Measurements from ENCODE around the gene SV2B.

The SV2B gene

DNA sequence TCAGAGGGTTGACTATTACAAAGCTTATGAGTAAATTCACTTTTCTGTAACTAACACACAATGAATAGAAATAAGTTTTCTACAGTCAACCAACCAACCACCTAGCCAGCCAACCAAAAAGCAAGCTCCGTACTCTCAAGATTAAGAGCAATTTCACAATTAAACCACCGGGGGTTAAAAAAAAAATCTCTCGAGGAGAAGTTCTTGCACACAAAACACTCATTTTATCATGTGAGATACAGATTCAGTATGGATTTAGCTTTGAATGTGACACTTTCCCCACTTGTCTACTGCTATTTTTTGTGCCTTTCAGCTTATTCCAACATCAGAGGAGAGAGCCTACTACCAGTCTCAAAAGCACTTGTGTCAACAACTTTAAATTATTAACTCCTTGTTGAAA lies 135.3 kb downstream of the SV2B start:
- no peak for DNase-seq (ENCODE audit: low read depth)

GRCh38 chr15:91237445-91237844 lies 137.4 kb downstream of the SV2B start:
- no peak for DNase-seq (ENCODE audit: low read depth)

DNA sequence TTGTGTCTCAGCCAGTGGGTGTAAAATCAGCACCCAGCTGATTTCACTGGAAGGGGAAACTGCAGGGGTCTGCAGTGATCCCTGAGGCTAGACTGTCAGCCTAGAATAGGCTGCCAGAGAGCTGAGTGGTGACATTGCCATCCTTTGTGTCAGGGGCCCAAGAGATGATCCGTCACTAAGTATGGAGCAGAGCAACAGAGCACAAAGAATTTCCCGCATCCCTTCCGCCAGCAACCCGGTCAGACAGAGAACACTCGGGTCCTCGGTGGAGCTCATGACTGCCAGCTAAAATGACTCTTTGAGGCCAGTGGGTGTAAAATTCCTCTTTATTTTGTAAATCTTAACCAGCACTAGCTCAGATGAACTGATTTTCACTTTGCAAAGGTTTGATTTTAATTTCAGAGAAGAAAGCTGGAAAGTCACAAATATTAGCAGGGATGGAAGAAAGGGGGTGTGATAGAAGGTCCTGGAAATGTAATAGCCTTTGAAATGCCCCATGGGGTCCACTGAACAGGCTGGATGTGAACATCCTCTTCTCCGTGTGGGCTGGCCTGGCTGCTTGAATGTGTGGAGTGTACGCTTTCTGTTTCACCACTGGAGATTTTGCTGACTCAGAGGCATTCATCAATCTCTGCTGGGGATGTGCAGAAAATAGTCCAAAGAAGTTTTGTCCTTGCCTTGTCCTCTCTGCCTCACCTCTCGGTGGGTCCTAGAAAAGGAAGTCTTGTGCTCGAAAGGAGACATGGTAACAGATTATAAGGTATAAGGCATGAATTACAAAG lies 138.8 kb downstream of the SV2B start:
- DNase-seq (ENCODE audit: low read depth): no peak

DNA sequence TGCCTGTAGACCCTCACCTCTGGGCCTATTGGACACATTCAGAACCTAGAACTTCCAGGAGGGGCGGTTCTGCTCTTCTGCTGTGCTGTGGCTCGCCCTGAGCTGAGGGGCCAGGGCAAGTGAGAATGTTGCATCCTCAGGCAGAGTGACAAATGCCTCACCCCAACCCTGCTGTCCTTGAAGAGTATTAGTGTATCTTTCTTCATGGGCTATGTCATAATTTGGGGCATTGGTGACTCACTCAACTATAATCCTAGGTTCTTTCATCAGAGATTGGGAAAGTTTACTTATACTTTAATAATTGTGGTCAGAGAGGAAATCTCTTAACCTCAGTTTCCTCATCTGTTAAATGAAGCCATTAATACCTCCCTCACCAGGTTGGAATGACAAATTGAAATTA lies 143.8 kb downstream of the SV2B start:
- DNase-seq (ENCODE audit: low read depth): no peak

- DNase-seq (ENCODE audit: low read depth): no peak
Measured at GRCh38 chr15:91244919-91245318, 144.9 kb downstream of the SV2B start.

DNA sequence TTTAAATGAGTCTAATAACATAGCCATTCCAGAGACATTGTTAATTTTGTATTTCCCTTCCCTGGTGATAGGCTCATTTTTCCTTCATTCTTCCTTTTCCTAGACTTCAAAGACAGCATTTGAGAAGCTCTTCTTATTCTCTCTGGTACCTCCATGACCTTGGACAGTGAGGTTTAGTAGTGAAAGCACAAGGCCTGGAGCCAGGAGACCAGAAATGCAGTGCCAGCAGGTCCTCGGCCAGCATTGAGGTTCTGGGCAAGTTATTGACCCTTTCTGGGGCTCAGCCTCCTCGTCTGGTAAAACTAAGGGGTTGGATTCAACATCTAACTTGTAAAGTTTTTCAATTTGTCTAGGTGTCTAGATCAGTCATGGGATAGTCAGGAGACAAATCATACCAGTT lies 146.9 kb downstream of the SV2B start:
- DNase-seq (ENCODE audit: low read depth): no peak

DNA sequence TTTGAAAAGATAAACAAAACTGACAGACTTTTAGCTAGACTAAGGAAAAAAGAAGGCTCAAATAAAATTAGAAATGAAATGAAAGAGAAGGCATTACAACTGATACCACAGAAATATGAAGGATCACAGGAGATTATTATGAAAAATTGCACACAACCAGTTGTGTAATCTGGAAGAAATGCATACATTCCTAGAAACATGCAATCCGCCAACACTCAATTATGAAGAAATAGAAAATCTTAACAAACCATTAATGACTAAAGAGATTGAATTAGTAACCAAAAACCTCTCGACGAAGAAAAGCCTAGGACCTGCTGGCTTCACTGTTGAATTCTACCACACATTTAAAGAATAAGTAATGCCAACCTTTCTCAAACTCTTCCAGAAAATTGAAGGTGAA lies 149.5 kb downstream of the SV2B start:
- no peak for DNase-seq (ENCODE audit: low read depth)

DNA sequence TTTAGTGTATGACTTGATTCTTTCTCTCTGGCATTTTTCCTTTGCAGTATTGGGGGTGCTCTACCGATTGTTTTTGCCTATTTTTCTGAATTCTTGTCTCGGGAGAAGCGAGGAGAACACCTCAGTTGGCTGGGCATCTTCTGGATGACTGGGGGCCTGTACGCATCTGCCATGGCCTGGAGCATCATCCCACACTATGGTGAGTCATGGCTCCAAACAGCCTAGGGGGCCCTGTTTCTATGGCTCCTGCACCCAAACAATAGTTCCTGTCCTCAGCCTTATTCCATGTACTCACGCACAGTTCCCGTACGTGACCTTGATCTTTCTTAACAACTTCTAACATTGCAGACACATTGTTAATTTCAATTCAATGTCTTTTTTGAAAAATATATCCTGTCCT lies 152.3 kb downstream of the SV2B start:
- DNase-seq (ENCODE audit: low read depth): no peak

DNA sequence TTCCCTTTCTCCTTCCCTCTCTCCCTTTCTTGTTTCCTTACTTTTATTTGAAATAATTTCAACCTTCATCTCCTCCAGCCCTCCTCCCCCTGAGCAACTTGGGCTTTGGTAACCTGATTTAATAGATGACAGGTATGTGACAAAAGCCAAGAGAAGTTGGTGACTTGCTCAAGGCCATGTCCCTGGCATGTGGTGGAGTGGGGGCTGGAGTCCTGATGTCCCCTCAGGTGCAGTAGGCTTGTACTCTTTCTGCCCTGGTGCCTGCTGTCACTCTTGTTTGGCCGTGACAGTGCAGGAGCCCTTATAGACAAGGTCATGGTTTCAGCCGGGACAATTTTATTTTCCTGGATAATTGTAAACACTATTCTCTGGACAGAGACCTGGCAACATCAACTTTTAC lies 152.7 kb downstream of the SV2B start:
- no peak for DNase-seq (ENCODE audit: low read depth)

DNA sequence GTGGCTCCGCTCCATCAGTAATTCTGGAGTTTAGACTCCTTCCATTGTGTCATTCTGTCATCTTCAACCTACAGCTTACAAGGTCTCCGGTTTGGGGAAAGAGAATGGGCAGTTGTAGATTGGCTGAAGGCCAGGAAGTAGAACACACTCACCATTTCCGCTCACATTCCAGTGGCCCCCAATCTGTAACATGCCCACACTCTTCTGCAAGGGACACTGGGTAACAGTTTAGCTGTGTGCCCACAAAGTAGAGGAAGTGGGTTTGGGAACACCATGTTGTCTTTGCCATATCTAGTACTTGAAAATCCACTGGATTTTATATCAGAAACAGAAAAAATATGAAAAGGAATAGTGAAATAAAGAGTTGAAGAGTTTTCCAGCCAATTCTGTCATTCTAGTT lies 153.5 kb downstream of the SV2B start:
- DNase-seq (ENCODE audit: low read depth): no peak

GRCh38 chr15:91254766-91255165 lies 154.7 kb downstream of the SV2B start:
- DNase-seq (ENCODE audit: low read depth): no peak

DNA sequence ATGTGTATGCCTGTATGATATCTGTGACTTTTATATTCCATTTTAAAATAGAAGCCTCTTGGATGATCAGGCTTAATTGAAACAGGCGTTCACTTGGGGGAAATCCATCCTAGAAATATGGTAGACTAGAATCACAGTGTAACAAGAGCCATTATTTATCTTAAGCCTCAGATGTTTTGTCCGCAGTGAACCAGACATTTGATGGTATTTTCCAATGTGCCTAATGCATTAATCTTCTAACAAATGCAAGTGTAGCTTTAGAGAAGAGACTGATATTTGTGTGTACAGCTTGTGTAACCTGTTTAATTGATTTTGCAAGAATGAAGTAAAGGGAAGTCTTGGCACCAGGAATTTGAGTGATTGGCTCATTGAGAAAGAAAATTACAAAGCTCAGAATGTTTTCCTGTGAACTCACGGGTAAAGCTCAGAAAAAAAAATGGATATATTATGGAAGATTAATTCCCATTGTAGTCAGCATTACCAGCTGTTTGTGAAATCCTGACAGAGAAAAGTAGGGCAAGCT lies 155.7 kb downstream of the SV2B start:
- DNase-seq (ENCODE audit: low read depth): no peak

DNA sequence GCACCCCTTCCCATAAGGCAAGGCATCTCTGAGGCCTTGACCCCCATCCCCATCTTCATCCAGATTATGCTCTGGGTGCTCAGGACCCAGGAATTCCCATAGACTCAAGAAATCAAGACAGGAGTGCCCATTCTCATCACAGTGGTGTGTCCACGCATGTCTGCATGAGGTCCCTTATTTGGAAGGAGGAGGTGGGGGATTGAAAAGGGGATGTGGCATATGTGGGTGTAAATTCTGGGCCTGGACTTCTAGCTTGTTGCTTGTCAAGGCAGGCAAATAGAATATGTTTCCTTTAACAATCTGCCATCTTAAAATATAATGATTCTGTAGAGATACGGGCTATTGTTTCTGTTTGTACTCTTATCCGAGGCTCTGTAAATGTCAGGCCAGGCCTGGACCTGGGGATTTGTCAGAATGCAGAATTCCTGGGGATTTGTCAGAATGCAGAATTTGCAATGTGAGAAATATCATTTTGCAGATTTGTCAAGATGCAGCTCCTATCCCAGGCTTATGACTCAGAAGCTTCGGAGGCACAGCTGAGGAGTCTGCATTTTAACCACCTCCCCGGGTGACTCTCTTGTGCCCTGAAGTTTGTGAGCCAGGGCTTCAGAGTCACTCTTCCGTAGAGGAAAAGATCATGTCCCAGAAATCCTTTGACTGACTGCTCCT lies 157.8 kb downstream of the SV2B start:
- no peak for DNase-seq (ENCODE audit: low read depth)

DNA sequence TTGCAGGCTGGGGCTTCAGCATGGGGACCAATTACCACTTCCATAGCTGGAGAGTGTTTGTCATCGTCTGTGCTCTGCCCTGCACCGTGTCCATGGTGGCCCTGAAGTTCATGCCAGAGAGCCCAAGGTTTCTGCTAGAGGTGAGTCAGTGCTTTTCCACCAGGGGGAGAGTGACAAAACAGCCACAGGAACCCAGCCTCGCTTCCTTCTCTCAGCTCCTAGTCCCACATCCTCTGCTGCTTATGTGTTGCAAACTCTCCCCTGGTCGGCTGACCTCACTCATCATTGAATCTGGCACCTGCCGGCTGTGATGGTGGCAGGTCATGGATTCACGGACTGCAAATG lies 158.3 kb downstream of the SV2B start:
- no peak for DNase-seq (ENCODE audit: low read depth)

GRCh38 chr15:91259077-91259476 lies 159.0 kb downstream of the SV2B start:
- DNase-seq (ENCODE audit: low read depth): no peak

GRCh38 chr15:91261345-91261744 lies 161.3 kb downstream of the SV2B start:
- no peak for DNase-seq (ENCODE audit: low read depth)

DNA sequence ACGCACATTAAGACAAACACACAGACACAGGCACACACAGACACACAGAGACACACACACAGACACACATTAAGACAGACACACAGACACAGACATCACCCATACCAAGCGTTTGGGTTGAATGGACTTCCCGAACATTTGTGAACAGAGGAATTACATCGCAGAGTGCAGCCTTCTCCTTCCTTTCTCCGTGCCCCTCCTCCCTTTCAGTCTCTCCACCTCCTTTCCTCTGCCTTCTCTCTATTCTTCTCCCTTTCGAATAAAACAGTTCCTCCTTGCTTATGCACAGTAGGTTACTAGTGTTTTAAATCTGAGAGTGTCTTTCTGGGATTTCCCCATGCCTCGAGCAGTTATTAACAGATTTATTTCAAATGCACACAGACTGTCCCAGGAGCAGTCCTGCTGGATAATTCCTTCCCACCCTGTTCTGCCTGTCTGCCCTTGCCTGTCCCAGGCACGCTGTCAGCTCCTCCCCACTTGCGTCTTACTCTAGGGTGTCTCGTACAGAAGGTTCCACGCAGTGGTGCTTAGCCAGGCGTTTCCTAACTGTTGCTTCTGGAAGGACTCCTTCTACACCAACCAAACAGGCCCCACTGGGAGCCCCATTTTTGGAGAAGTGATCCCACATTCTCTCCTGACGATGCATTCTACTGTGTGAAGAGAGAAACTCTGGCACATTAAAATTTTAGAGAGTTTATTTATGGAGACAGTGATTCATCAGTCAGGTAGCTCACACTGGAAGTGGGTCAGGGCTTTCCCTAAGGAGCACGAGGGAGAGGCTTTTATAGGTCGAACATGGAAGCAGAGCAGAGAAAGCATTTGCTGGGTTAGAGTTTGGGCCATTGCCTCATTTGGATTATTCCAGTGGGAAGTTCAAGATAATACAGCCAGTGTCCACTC lies 163.8 kb downstream of the SV2B start:
- DNase-seq (ENCODE audit: low read depth): no peak

DNA sequence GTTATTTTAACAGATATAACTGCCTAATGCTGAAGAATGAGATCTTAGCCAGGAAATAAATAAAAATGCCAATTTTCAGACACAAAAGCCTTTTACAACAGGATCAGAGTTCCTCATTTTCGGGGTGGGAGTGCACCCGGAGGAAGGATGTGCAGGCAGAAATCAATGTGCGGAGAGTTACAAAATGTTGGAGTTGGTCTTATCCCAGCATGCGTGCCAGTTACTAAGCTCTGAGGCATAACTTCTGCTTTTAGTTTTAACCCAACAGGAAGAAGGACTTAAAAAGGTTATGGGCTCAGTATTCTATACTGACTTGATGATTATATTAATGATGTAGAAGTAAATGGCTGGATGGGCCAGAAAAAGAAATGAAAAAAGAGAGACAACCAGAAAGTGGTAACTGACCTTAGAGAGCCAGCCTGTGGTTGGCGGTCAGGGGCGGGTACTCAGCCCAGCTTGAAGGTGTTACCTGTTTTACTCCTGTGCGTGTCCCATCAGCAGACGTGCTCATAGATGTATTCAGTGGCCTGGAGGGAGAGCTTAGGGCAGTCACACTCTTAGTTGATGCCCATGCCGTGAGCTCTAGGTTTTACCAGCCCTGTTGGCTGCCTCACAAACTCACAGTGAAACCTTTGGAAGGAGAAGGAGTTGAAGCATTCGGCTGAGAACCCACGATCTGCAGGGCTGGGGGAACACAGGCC lies 164.7 kb downstream of the SV2B start:
- DNase-seq (ENCODE audit: low read depth): no peak

GRCh38 chr15:91265416-91265940 lies 165.4 kb downstream of the SV2B start:
- no peak for DNase-seq (ENCODE audit: low read depth)

DNA sequence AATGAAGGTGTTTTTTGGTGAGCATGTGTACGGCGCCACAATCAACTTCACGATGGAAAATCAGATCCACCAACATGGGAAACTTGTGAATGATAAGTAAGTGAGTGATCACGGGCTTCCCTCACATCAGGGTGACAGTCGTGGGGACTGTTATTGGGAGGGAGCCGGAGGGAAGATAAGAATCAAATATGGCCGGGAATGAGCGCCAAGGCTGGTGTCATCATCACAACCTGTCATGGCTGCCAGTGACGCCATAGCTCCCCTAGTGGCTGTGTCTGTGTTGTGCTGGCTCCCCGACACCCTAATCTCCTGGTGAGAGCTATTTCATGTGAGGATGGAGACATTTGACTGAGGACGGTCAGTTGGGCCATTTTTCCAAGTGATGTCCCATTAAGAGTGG lies 168.5 kb downstream of the SV2B start:
- DNase-seq (ENCODE audit: low read depth): no peak

GRCh38 chr15:91270747-91271146 lies 170.7 kb downstream of the SV2B start:
- DNase-seq (ENCODE audit: low read depth): no peak

Data from HS-5 (cell line).